Osteoblast (primary cell): ENCODE results near the gene ASCC3. TPM values are rescaled to one million over a fixed set of nuclear protein-coding genes. Genes with fewer than 3 reads are reported as not detected.

Experiments used
- DNase-seq: peaks from one replicate; pipeline ENCODE4 v3.0.0; 2011; ENCODE audit warnings: low spot score, mixed read lengths; ENCODE audit not compliant: insufficient read length; ENCODE audit errors: missing footprints
- H2AFZ ChIP-seq: 2 replicates; pipeline ENCODE4 v1.6.0; 2011; ENCODE audit warnings: mild to moderate bottlenecking, low read length
- H3K27ac ChIP-seq: 2 replicates; pipeline ENCODE4 v1.5.1; 2011; ENCODE audit warnings: mild to moderate bottlenecking, low read depth, low read length, moderate library complexity
- H3K27me3 ChIP-seq: 2 replicates; pipeline ENCODE4 v1.6.0; 2012; ENCODE audit warnings: mild to moderate bottlenecking, control low read depth, inconsistent platforms, low read length, moderate library complexity; ENCODE audit not compliant: insufficient read depth
- H3K36me3 ChIP-seq: 2 replicates; pipeline ENCODE4 v1.5.1; 2011; ENCODE audit warnings: mild to moderate bottlenecking, low read length, control low read depth, moderate library complexity; ENCODE audit not compliant: insufficient read depth
- H3K4me1 ChIP-seq: 2 replicates; pipeline ENCODE4 v1.5.1; 2011; ENCODE audit warnings: mild to moderate bottlenecking, low read length, control low read depth, moderate library complexity; ENCODE audit not compliant: insufficient read depth
- H3K4me2 ChIP-seq: 2 replicates; pipeline ENCODE4 v1.6.0; 2011; ENCODE audit warnings: mild to moderate bottlenecking, low read length; ENCODE audit not compliant: insufficient read depth
- H3K4me3 ChIP-seq: fragments of 200-600 bp; sonication (generic); 3 replicates; pipeline ENCODE4 v1.5.1; 2012; ENCODE audit warnings: mild to moderate bottlenecking, low read length, inconsistent platforms; ENCODE audit not compliant: insufficient read depth
- H3K79me2 ChIP-seq: 2 replicates; pipeline ENCODE4 v1.6.0; 2012; ENCODE audit warnings: mild to moderate bottlenecking, low read length, control low read depth, inconsistent platforms; ENCODE audit not compliant: insufficient read depth
- H3K9me3 ChIP-seq: 2 replicates; pipeline ENCODE4 v1.5.1; 2011; ENCODE audit warnings: low read depth, low read length, control low read depth
- H4K20me1 ChIP-seq: 2 replicates; pipeline ENCODE4 v1.6.0; 2012; ENCODE audit warnings: mild to moderate bottlenecking, low read length, control low read depth; ENCODE audit not compliant: insufficient read depth
- CTCF ChIP-seq: IDR thresholded peaks from 2 replicates; pipeline ENCODE4 v1.5.1; 2011; ENCODE audit warnings: mild to moderate bottlenecking, low read depth, low read length, moderate library complexity; ENCODE audit errors: extremely low read depth
- total RNA-seq: library from RNA; depleted of rRNA; stranded (reverse); fragments of >200 nt; gene quantifications from 2 replicates; pipeline ENCODE4 v1.2.3, GENCODE V29; 2012

ASCC3 gene
- total RNA-seq, 1 donor: 68.8 TPM

GRCh38 chr6:100673641-100674040 is 207.5 kb downstream of the ASCC3 start:
- TF ChIP-seq CTCF: no peak

GRCh38 chr6:100671740-100672139 is 209.4 kb downstream of the ASCC3 start:
- Histone ChIP-seq H2AFZ (no peak overlapping the region), H4K20me1 (no peaks in the 10 kb centered on the region), H3K27ac (no peak overlapping the region), H3K27me3 (no peaks in the 10 kb centered on the region), H3K9me3 (no peaks in the 10 kb centered on the region), H3K79me2 (no peaks in the 10 kb centered on the region), H3K36me3 (no peaks in the 10 kb centered on the region), H3K4me3 (no peak overlapping the region), H3K4me2 (no peak overlapping the region), H3K4me1 (no peaks in the 10 kb centered on the region)
- TF ChIP-seq CTCF: no peak
- DNase-seq: no peak

More at GRCh38 chr6:100673641-100674040, 207.5 kb downstream of the ASCC3 start:
- Histone ChIP-seq H2AFZ (no peak overlapping the region), H3K79me2 (no peaks in the 10 kb centered on the region), H3K27me3 (no peaks in the 10 kb centered on the region), H3K9me3 (no peaks in the 10 kb centered on the region), H3K36me3 (no peaks in the 10 kb centered on the region), H3K4me1 (no peaks in the 10 kb centered on the region), H3K4me3 (no peak overlapping the region), H4K20me1 (no peaks in the 10 kb centered on the region), H3K4me2 (no peak overlapping the region), H3K27ac (no peak overlapping the region)
- DNase-seq: no peak

- no peaks in the 10 kb centered on the region for H3K4me1 ChIP-seq
- no peaks in the 10 kb centered on the region for H4K20me1 ChIP-seq
- H3K4me2 ChIP-seq: no peak overlapping the region
These were observed 211.1 kb downstream of the ASCC3 start for GRCh38 chr6:100670056-100670455.

GRCh38 chr6:100665041-100665380 is 216.1 kb downstream of the ASCC3 start:
- Histone ChIP-seq H3K27ac (no peak overlapping the region), H3K4me2 (no peak overlapping the region), H3K36me3 (no peaks in the 10 kb centered on the region), H3K27me3 (no peaks in the 10 kb centered on the region), H3K9me3 (no peaks in the 10 kb centered on the region), H3K4me1 (peaks cover 12% of the 10 kb centered on the region), H3K4me3 (no peak overlapping the region), H3K79me2 (no peaks in the 10 kb centered on the region), H2AFZ (no peak overlapping the region), H4K20me1 (no peaks in the 10 kb centered on the region)
- DNase-seq: no peak
- no peak for TF ChIP-seq CTCF

More at GRCh38 chr6:100670056-100670455, 211.1 kb downstream of the ASCC3 start:
- H3K36me3 ChIP-seq: no peaks in the 10 kb centered on the region
- H3K27me3 ChIP-seq: no peaks in the 10 kb centered on the region
- H3K9me3 ChIP-seq: no peaks in the 10 kb centered on the region
- H3K27ac ChIP-seq: no peak overlapping the region
- TF ChIP-seq CTCF: no peak
- no peak overlapping the region for H3K4me3 ChIP-seq
- DNase-seq: no peak
- no peak overlapping the region for H2AFZ ChIP-seq
- no peaks in the 10 kb centered on the region for H3K79me2 ChIP-seq
